GM18520 (cell line): ENCODE measurements around the gene DDX54.
"Not testable (repeated sequence)": the region's sequence is repeated elsewhere in the genome, so short reads cannot be mapped to it uniquely, and the experiment has no call there.

ENCODE experiments used
- ATAC-seq: cut with Tn5 transposase; IDR thresholded peaks from one replicate; pipeline ENCODE4 v1.9.1; 2021; ENCODE audit not compliant: unreplicated experiment

Gene DDX54

GRCh38 chr12:113129664-113130456 lies 55.4 kb downstream of the DDX54 start:
- no peak for ATAC-seq

GRCh38 chr12:113128802-113129663 lies 56.2 kb downstream of the DDX54 start:
- no peak for ATAC-seq

- ATAC-seq, result no peak
Observed at GRCh38 chr12:113127791-113128199, 57.5 kb downstream of the DDX54 start.

GRCh38 chr12:113120670-113121370 lies 64.5 kb downstream of the DDX54 start:
- no peak for ATAC-seq

- no peak for ATAC-seq
Observed at GRCh38 chr12:113119980-113120669, 65.2 kb downstream of the DDX54 start.

- no peak for ATAC-seq
Observed at GRCh38 chr12:113118142-113118541, 67.1 kb downstream of the DDX54 start.

GRCh38 chr12:113117684-113118083 lies 67.6 kb downstream of the DDX54 start:
- not testable (repeated sequence) for ATAC-seq

- ATAC-seq, result no peak
Observed at GRCh38 chr12:113116875-113117274, 68.4 kb downstream of the DDX54 start.

- ATAC-seq, result no peak
Observed at GRCh38 chr12:113115455-113116126, 69.7 kb downstream of the DDX54 start.

GRCh38 chr12:113114447-113115178 lies 70.7 kb downstream of the DDX54 start:
- no peak for ATAC-seq

- ATAC-seq, result no peak
Observed at GRCh38 chr12:113113397-113113796, 71.9 kb downstream of the DDX54 start.

- no peak for ATAC-seq
Observed at GRCh38 chr12:113112043-113112899, 73.0 kb downstream of the DDX54 start.

GRCh38 chr12:113111247-113111646 lies 74.0 kb downstream of the DDX54 start:
- no peak for ATAC-seq

- no peak for ATAC-seq
Observed at GRCh38 chr12:113109872-113110599, 75.2 kb downstream of the DDX54 start.

GRCh38 chr12:113109360-113109759 lies 75.9 kb downstream of the DDX54 start:
- no peak for ATAC-seq

GRCh38 chr12:113108308-113108707 lies 77.0 kb downstream of the DDX54 start:
- no peak for ATAC-seq
